ENCODE data around the gene CCDC148.
"Not testable (repeated sequence)": the region's sequence is repeated elsewhere in the genome, so short reads cannot be mapped to it uniquely, and the experiment has no call there.

CCDC148 gene

GRCh38 chr2:158357122-158357521 is 99.4 kb downstream of the CCDC148 start:
- no peak for DNase-seq (ENCODE audit: low spot score)

GRCh38 chr2:158351466-158351816 is 105.1 kb downstream of the CCDC148 start:
- not testable (repeated sequence) for DNase-seq (ENCODE audit: low spot score)

GRCh38 chr2:158350751-158351465 is 105.6 kb downstream of the CCDC148 start:
- not testable (repeated sequence) for DNase-seq (ENCODE audit: low spot score)

GRCh38 chr2:158346032-158346431 is 110.5 kb downstream of the CCDC148 start:
- no peak for DNase-seq (ENCODE audit: low spot score)

GRCh38 chr2:158339513-158339912 is 117.0 kb downstream of the CCDC148 start:
- no peak for DNase-seq (ENCODE audit: low spot score)

GRCh38 chr2:158337018-158337417 is 119.5 kb downstream of the CCDC148 start:
- DNase-seq (ENCODE audit: low spot score), result no peak

- DNase-seq (ENCODE audit: low spot score), result not testable (repeated sequence)
Observed at GRCh38 chr2:158331799-158332198, 124.8 kb downstream of the CCDC148 start.

- no peak for DNase-seq (ENCODE audit: low spot score)
Observed at GRCh38 chr2:158325782-158326340, 130.7 kb downstream of the CCDC148 start.

- peak; percentile 66 for DNase-seq (ENCODE audit: low spot score)
Observed at GRCh38 chr2:158325031-158325781, 131.3 kb downstream of the CCDC148 start.

- DNase-seq (ENCODE audit: low spot score), result no peak
Observed at GRCh38 chr2:158323381-158323780, 133.2 kb downstream of the CCDC148 start.

GRCh38 chr2:158321264-158321663 is 135.3 kb downstream of the CCDC148 start:
- DNase-seq (ENCODE audit: low spot score), result peak; percentile 4

GRCh38 chr2:158319269-158319668 is 137.3 kb downstream of the CCDC148 start:
- no peak for DNase-seq (ENCODE audit: low spot score)

GRCh38 chr2:158317642-158318041 is 138.9 kb downstream of the CCDC148 start:
- DNase-seq (ENCODE audit: low spot score), result no peak

GRCh38 chr2:158315803-158316414 is 140.6 kb downstream of the CCDC148 start:
- no peak for DNase-seq (ENCODE audit: low spot score)

- no peak for DNase-seq (ENCODE audit: low spot score)
Observed at GRCh38 chr2:158315000-158315399, 141.6 kb downstream of the CCDC148 start.

GRCh38 chr2:158313734-158314133 is 142.8 kb downstream of the CCDC148 start:
- no peak for DNase-seq (ENCODE audit: low spot score)

- DNase-seq (ENCODE audit: low spot score), result no peak
Observed at GRCh38 chr2:158312981-158313380, 143.6 kb downstream of the CCDC148 start.

GRCh38 chr2:158310407-158310806 is 146.1 kb downstream of the CCDC148 start:
- DNase-seq (ENCODE audit: low spot score), result not testable (repeated sequence)

- peak; percentile 3 for DNase-seq (ENCODE audit: low spot score)
Observed at GRCh38 chr2:158305501-158305900, 151.1 kb downstream of the CCDC148 start.

GRCh38 chr2:158300394-158300793 is 156.2 kb downstream of the CCDC148 start:
- no peak for DNase-seq (ENCODE audit: low spot score)

GRCh38 chr2:158297606-158298005 is 158.9 kb downstream of the CCDC148 start:
- peak; percentile 50 for DNase-seq (ENCODE audit: low spot score)

- DNase-seq (ENCODE audit: low spot score), result no peak
Observed at GRCh38 chr2:158297120-158297519, 159.4 kb downstream of the CCDC148 start.

- DNase-seq (ENCODE audit: low spot score), result no peak
Observed at GRCh38 chr2:158293722-158294121, 162.8 kb downstream of the CCDC148 start.
